ENCODE results near the gene RET. TPM values are rescaled to one million over a fixed set of nuclear protein-coding genes. Genes with fewer than 3 reads are reported as not detected.

Gene RET
- total and polyA plus RNA-seq, 2 of the 13 experiments (the other 11 are each of a cell fraction or from before 2014, with no cell fraction given) = 0.02 TPM; not detected in 1

- TF ChIP-seq ARHGAP35 (CRISPR knock-in tag; IDR thresholded peaks at IDR 0.05; ENCODE audit: borderline replicate concordance) = no peak
- TF ChIP-seq TCF7 (IDR thresholded peaks at IDR 0.05; ENCODE audit: low read depth) = no peak
Measured at GRCh38 chr10:43138757-43139241, 61.9 kb downstream of the RET start (continued).

- 95% methylated on average over 5 of the region's 5 CpGs for WGBS (ENCODE audit: low lambda C conversion rate)
- no peak overlapping the region for H2AFZ ChIP-seq (ENCODE audit: low read length)
- H3K4me2 ChIP-seq (ENCODE audit: low read depth, low read length) = no peak overlapping the region
- peaks cover 32% of the 10 kb centered on the region for H3K79me2 ChIP-seq (ENCODE audit: insufficient read depth, low read length)
- H3K27ac ChIP-seq (ENCODE audit: extremely low read length, insufficient read depth, low read length) = no peak overlapping the region
- H3K9ac ChIP-seq (ENCODE audit: insufficient read depth, low read depth, low read length) = no peak overlapping the region
- no peaks in the 10 kb centered on the region for H3K27me3 ChIP-seq (ENCODE audit: control insufficient read depth in 1 of 2, insufficient read depth in 2 of 2, low read length in 2 of 2)
- DNase-seq (ENCODE audit: low spot score) (no peak), ATAC-seq (no peak), FAIRE-seq (no peak)
- in situ Hi-C loops (cut with HindIII; ENCODE audit: extremely low pct_ligation_motif_present, low pct_unique_long_range_greater_than_20kb) (no loop called here), intact Hi-C loops (cut with micrococcal nuclease; ENCODE audit: unreplicated experiment) (no loop called here)
- H3K4me3 ChIP-seq (replicated peaks in 1 of 3; ENCODE audit: insufficient read depth in 1 of 3, low read depth in 2 of 3, low read length in 3 of 3) = no peak overlapping the region
- ChIA-PET POLR2A (no interaction called here), CTCF (ENCODE audit: low intra/inter-chr PET ratio, low total read pairs) (no interaction called here)
- BruUV-seq (replicated peaks) = no TSS peak
- no peaks in the 10 kb centered on the region for H4K20me1 ChIP-seq (ENCODE audit: insufficient read depth, low read length)
- H3K36me3 ChIP-seq (replicated peaks in 1 of 2; ENCODE audit: control insufficient read depth in 1 of 2, insufficient read depth in 2 of 2, low read length in 2 of 2) = no peaks in the 10 kb centered on the region
- no peaks in the 10 kb centered on the region for H3K9me3 ChIP-seq (ENCODE audit: low read length)
- H3K4me1 ChIP-seq (ENCODE audit: insufficient read depth, low read length) = peaks cover 32% of the 10 kb centered on the region
- TF ChIP-seq REST (IDR thresholded peaks at IDR 0.05; ENCODE audit: borderline replicate concordance in 1 of 2, low read depth in 1 of 2, low read length in 2 of 2) = no peak
- no peak for TF ChIP-seq PBX3 (CRISPR knock-in tag; IDR thresholded peaks at IDR 0.05; ENCODE audit: borderline replicate concordance)
- TF ChIP-seq FOXP4 (CRISPR knock-in tag; IDR thresholded peaks at IDR 0.05) = no peak
- no peak for TF ChIP-seq ZBTB34 (CRISPR knock-in tag; IDR thresholded peaks at IDR 0.05)
- no peak for TF ChIP-seq PAF1 (CRISPR knock-in tag; IDR thresholded peaks at IDR 0.05)
- TF ChIP-seq ZNF580 (CRISPR knock-in tag; IDR thresholded peaks at IDR 0.05; ENCODE audit: borderline replicate concordance, low read depth) = no peak
- TF ChIP-seq ZNF691 (CRISPR knock-in tag; IDR thresholded peaks at IDR 0.05; ENCODE audit: borderline replicate concordance, low read depth) = no peak
- no peak for TF ChIP-seq HOXD1 (CRISPR knock-in tag; IDR thresholded peaks at IDR 0.05)
Measured at GRCh38 chr10:43141421-43141820, 64.6 kb downstream of the RET start.

Data from HepG2 (cell line).